Stimulated activated naive B cell treated with anti-CD40 and anti-IgM and Interleukin-4, amounts not matched to agents 10 μg/mL and 1 μg/mL and 100 μg/mL, for 72 hours (primary cell): ENCODE data around the gene SLC38A1.
A peak's percentile ranks its signal among the peaks of the same experiment; 100 is the strongest.

ENCODE experiments used
- ATAC-seq, 2 donors: fragments of 150-1000 bp; cut with Tn5 transposase; replicated peaks; 2 replicates each; pipeline ENCODE4 v1.10.0; 2021; ENCODE audit warnings: moderate library complexity in 1 of 2
- DNase-seq: peaks from one replicate; pipeline ENCODE4 v3.0.0; 2021
- H3K27ac Mint-ChIP-seq: one replicate; pipeline ENCODE4 v1.8.0; 2022; ENCODE audit warnings: mild to moderate bottlenecking, mixed read lengths
- H3K27me3 Mint-ChIP-seq, 2 donors: one replicate each; pipeline ENCODE4 v1.8.0; 2022; ENCODE audit warnings: mixed read lengths in 2 of 2
- H3K36me3 Mint-ChIP-seq, 2 donors: one replicate each; pipeline ENCODE4 v1.8.0; 2022; ENCODE audit warnings: mixed read lengths in 2 of 2, mild to moderate bottlenecking in 1 of 2
- H3K4me1 Mint-ChIP-seq, 2 donors: one replicate each; pipeline ENCODE4 v1.8.0; 2022; ENCODE audit warnings: mixed read lengths in 2 of 2, mild to moderate bottlenecking in 1 of 2
- H3K4me3 Mint-ChIP-seq, 2 donors: one replicate each; pipeline ENCODE4 v1.8.0; 2022; ENCODE audit warnings: mild to moderate bottlenecking in 2 of 2, mixed read lengths in 2 of 2, moderate library complexity in 1 of 2
- H3K9me3 Mint-ChIP-seq, 2 donors: one replicate each; pipeline ENCODE4 v1.8.0; 2022; ENCODE audit warnings: mixed read lengths in 2 of 2, mild to moderate bottlenecking in 1 of 2

The SLC38A1 gene

DNA sequence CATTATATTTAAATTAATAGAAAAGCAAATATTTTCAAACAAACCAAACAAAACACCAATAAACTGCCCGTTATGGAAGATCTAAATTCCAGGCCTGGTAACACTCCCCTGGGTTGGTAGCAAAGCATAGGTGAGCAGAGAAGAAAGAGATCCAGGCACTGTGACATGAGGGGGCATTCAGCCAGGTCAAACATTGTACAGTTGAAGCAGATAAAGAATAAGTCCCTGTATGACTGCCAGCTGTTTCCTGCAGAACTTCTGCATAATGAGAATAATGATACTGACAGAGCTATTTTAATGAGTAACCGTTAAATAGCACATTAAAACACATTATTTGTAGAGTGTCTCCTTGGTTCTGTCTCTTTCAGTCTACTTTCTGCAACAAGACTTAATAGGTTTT is 35.4 kb downstream of the SLC38A1 start:
- H3K27me3 Mint-ChIP-seq: no peaks in the 10 kb centered on the region
- H3K4me1 Mint-ChIP-seq: peaks cover 36 to 81% of the 10 kb centered on the region in 2 donors
- peak overlapping the region; percentile 88 for H3K27ac Mint-ChIP-seq
- ATAC-seq: peak; percentile 29 to 37
- no peak overlapping the region for H3K4me3 Mint-ChIP-seq
- H3K9me3 Mint-ChIP-seq: peaks cover 0 to 3% of the 10 kb centered on the region in 2 donors
- DNase-seq: no peak
- H3K36me3 Mint-ChIP-seq: peaks cover 45 to 73% of the 10 kb centered on the region in 2 donors

DNA sequence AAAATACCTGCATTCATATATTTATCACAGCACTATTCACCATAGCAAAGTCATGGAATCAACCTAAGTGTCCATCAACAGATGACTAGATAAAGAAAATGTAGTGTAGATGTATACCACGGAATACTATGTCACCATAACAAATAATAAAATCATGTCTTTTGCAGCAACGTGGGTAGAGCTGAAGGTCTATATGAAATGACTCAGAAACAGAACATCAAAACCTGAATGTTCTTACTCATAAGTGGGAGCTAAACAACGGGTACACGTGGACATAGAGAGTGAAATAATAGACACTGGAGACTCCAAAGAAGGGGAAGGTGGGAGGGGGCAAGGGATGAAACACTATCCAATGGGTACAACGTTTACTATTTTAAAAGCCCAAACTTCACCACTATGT is 37.9 kb downstream of the SLC38A1 start:
- peaks cover 0 to 3% of the 10 kb centered on the region in 2 donors for H3K9me3 Mint-ChIP-seq
- H3K36me3 Mint-ChIP-seq: peaks cover 44 to 77% of the 10 kb centered on the region in 2 donors
- no peak overlapping the region for H3K4me3 Mint-ChIP-seq
- ATAC-seq (peak; percentile 39 to 63), DNase-seq (no peak)
- no peaks in the 10 kb centered on the region for H3K27me3 Mint-ChIP-seq
- peaks cover 32 to 83% of the 10 kb centered on the region in 2 donors for H3K4me1 Mint-ChIP-seq
- H3K27ac Mint-ChIP-seq: peak overlapping the region; percentile 47

DNA sequence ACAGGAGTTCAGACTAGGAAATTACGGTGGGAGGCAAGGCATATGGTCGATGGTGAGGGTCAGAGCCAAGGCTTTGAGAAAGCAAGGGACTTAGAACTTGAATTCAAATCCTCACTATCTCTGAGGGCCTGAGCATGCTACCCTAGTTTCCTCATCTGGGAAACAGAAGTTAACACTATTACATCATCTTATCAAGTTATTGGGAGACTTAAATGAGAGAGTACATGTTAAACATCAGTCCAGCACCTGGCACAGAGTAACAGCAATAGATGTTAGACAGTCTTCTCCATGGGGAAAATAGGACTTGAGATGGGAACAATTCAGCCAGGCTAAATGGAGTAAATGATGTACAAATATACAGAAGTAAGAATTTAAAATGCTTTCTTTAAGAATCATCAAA is 38.5 kb downstream of the SLC38A1 start:
- no peaks in the 10 kb centered on the region for H3K27me3 Mint-ChIP-seq
- peak overlapping the region; percentile 59 for H3K27ac Mint-ChIP-seq
- peaks cover 34 to 84% of the 10 kb centered on the region in 2 donors for H3K4me1 Mint-ChIP-seq
- ATAC-seq: no peak
- H3K36me3 Mint-ChIP-seq: peaks cover 47 to 75% of the 10 kb centered on the region in 2 donors
- no peak for DNase-seq
- no peak overlapping the region for H3K4me3 Mint-ChIP-seq
- H3K9me3 Mint-ChIP-seq: peaks cover 0 to 3% of the 10 kb centered on the region in 2 donors

DNA sequence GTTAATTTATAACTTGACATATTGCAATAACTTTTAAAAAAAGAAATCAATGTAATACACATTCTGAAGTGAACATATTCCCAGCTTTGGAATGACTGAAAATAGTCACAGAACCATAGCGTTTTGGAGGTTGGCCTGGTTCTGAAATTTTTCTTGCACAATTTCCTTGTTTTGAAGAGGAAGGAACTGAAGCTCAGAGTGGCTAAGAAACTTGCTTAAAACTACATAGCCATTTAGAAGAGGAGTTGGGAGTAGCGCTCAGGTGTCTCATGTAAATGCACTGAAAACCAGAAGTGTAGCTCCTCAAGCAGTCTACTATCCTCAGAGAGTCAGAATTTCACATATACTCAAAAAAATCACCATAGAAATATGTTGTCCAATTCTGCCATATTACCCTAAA is 41.2 kb downstream of the SLC38A1 start:
- peaks cover 42 to 90% of the 10 kb centered on the region in 2 donors for H3K4me1 Mint-ChIP-seq
- H3K36me3 Mint-ChIP-seq: peaks cover 57 to 80% of the 10 kb centered on the region in 2 donors

DNA sequence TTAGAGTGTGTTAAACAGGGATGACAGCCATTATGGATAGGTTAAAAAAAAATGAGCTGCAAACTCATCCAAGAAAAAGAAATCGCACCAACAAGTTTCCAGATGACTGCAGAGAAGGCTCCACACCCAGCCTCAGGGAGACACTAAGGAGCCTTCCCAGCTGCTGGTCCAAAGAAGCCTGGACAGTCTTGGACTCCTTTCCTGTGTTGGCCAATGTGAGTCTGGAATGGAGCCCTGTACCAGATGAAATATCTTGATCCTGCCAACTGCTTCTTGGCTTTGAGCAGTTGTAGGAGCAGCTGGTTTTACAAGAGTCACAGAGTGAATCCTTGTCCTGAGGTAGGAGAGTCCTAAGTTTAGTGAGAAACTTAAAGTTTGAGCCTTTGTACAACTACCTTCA is 44.5 kb downstream of the SLC38A1 start:
- Mint-ChIP-seq H3K4me1 (peaks cover 48 to 96% of the 10 kb centered on the region in 2 donors), H3K36me3 (peaks cover 68 to 82% of the 10 kb centered on the region in 2 donors), H3K9me3 (peaks cover 2 to 4% of the 10 kb centered on the region in 2 donors), H3K4me3 (no peak overlapping the region), H3K27ac (peak overlapping the region; percentile 56), H3K27me3 (no peaks in the 10 kb centered on the region)
- no peak for DNase-seq
- no peak for ATAC-seq

More for the DNA sequence above, 41.2 kb downstream of the SLC38A1 start:
- no peaks in the 10 kb centered on the region for H3K27me3 Mint-ChIP-seq
- DNase-seq (no peak), ATAC-seq (no peak)
- H3K27ac Mint-ChIP-seq: peak overlapping the region; percentile 79
- peaks cover 2 to 4% of the 10 kb centered on the region in 2 donors for H3K9me3 Mint-ChIP-seq
- H3K4me3 Mint-ChIP-seq: peak overlapping the region in 1 of 2 donors; percentile 52

DNA sequence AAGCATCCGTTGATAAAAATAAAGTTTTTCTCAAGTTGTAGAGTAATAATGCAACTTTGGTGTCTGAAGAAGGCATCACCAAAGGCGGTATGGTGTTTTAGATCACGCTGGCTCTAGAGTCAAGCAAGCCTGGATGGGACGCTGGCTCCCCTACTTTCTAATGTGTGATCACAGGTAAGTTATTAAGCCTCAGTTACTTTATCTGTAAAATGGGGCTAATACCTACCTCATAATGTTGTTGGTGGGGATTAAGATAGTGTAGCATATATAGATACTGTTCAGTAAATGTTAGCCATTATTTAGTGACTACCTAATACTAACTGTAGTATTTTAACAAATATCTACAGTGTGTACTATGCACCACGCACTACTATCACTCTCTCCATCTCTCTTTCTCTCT is 45.8 kb downstream of the SLC38A1 start:
- H3K27ac Mint-ChIP-seq: peak overlapping the region; percentile 63
- no peaks in the 10 kb centered on the region for H3K27me3 Mint-ChIP-seq
- H3K9me3 Mint-ChIP-seq: peaks cover 4% of the 10 kb centered on the region in 2 donors
- no peak for DNase-seq
- peak overlapping the region; percentile 42 to 54 for H3K4me3 Mint-ChIP-seq
- peaks cover 54 to 96% of the 10 kb centered on the region in 2 donors for H3K4me1 Mint-ChIP-seq
- no peak for ATAC-seq
- peaks cover 71 to 87% of the 10 kb centered on the region in 2 donors for H3K36me3 Mint-ChIP-seq

DNA sequence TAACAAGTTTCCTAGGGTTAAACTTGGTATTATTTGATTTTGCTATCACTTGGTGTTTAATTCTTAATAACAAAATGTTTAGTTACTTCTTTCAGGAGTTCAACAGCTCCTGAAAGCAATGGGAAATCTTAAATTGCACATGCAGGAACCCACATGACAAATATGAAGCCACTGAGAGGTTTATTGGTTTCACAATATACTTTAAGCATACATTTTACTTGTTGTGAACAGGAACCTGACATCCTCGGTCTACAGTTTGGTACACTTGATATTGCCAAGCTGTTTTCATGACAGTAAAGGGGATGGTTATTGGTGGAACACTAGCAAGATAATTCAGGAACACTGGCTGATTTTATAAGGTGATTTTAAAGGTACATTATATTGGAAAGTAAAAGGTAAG is 46.2 kb downstream of the SLC38A1 start:
- DNase-seq (no peak), ATAC-seq (no peak)
- H3K4me3 Mint-ChIP-seq: no peak overlapping the region
- peak overlapping the region; percentile 63 for H3K27ac Mint-ChIP-seq
- H3K27me3 Mint-ChIP-seq: no peaks in the 10 kb centered on the region
- H3K4me1 Mint-ChIP-seq: peaks cover 50 to 96% of the 10 kb centered on the region in 2 donors
- peaks cover 4% of the 10 kb centered on the region in 2 donors for H3K9me3 Mint-ChIP-seq
- H3K36me3 Mint-ChIP-seq: peaks cover 67 to 84% of the 10 kb centered on the region in 2 donors

DNA sequence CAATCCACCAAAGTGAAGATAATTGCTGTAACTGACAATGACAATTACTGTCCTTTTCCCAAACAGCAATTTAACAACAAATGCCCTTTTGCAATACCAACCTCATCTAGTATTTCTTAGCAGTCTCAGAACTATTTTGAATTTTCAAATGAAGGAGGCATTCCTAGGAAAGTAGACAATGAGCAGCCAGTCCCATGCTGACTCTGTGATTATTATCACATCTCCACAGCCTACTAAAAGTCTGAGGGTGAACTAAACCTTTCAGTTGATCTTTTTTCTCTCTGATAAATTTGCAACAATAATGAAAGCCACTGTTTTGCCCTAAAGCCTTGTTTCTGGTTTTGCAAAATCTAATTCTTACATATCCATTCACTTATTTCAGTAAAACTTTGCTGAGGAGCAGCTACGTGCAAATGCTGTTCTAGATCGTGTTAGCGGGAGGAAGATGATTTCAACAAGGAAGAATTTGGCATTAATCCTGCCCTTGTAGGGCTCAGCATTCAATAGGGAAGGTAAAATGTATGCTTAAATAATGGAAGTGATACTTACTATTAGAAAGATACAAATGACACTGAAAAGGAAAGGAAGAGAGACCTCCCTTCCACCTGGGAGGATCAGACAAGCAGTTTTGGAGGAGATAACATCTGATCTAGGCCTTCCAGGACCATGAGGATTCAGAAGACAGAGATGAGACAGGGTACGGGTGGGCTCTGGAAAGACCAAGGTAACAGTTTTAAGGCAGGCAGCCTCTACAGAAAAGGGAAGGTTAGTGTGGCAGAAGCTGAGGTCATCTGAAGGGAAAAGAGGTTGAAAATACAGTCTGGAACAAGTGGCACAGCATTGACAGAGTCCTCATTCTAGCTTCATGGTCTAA is 47.4 kb downstream of the SLC38A1 start:
- peaks cover 4% of the 10 kb centered on the region in 2 donors for H3K9me3 Mint-ChIP-seq
- no peak for DNase-seq
- peak overlapping the region; percentile 11 for H3K4me3 Mint-ChIP-seq
- peaks cover 66 to 78% of the 10 kb centered on the region in 2 donors for H3K36me3 Mint-ChIP-seq
- no peak for ATAC-seq
- H3K27ac Mint-ChIP-seq: peak overlapping the region; percentile 93
- H3K27me3 Mint-ChIP-seq: no peaks in the 10 kb centered on the region
- peaks cover 53 to 92% of the 10 kb centered on the region in 2 donors for H3K4me1 Mint-ChIP-seq

DNA sequence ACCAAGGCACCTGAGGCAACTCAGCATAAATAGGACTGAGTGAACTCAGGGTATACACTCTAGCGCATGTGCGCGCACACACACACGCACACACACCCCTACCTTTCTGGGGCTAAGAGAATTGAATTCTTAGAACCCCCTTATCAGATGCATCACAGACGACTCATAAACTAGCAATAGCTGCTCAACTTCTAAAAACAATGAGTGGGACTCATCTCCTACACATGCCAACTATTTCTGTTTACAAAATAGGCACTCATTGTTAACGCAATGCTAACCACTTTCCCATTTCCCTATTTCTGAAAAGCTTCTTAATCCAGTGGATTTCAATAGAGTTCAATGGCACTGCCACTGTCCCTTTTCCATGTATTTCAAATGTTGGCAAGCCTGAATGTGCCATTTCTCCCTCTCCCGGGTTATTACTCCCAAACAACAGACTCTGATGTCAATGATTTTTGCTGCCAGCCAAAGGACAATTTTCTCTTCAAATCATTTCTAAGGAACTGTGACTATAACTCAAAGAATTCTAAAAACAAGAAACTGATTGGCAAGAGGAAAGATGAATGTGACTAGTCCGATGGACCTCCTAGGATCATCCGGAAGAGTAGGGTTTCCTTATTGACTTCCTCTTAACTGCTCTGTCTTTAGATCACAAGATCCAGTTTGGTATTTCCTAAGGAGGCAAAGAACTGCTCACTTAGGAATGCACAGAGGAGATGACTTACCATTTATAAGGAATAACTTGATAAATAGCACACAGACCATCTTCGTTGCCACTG is 48.8 kb downstream of the SLC38A1 start:
- H3K27me3 Mint-ChIP-seq: no peaks in the 10 kb centered on the region
- peaks cover 61 to 95% of the 10 kb centered on the region in 2 donors for H3K4me1 Mint-ChIP-seq
- no peak for ATAC-seq
- peak overlapping the region; percentile 31 to 48 for H3K4me3 Mint-ChIP-seq
- H3K9me3 Mint-ChIP-seq: peaks cover 4% of the 10 kb centered on the region in 2 donors
- no peak for DNase-seq
- H3K27ac Mint-ChIP-seq: peak overlapping the region; percentile 90
- H3K36me3 Mint-ChIP-seq: peaks cover 73 to 80% of the 10 kb centered on the region in 2 donors

DNA sequence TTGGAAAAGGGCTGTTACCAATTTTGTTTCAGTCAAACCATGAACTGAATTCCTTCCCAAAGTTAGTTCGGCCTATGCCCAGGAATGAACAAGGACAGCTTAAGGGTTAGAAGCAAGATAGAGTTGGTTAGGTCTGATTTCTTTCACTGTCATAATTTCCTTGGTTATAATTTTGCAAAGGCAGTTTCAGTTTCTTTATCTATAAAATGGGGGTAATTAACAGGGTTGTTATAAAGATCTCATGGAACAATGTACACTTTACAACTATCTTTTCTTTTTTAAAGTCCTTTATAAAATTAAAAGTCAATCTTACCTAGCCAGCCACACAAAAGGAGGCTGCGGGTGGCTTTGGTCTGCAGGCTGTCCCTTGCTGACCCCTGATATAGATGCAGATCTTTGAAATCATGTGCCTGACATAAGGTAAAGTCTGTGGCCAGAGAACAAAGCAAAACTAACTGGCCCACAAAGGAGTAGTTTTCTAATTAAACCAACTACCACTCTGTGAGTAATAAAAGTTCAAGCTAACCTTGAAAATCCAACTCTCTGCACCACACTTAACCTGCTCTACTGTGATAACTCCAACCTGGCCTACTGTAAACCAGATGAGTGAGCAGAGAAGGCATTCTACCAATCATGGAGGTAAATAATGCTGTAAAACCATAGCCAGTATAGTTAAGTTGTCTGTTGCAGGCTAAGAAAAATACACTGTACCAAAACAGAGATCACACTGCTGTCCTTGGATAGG is 49.5 kb downstream of the SLC38A1 start:
- ATAC-seq (no peak), DNase-seq (no peak)
- H3K27me3 Mint-ChIP-seq: no peaks in the 10 kb centered on the region
- H3K4me3 Mint-ChIP-seq: peak overlapping the region; percentile 54 to 73
- H3K36me3 Mint-ChIP-seq: peaks cover 71 to 79% of the 10 kb centered on the region in 2 donors
- H3K27ac Mint-ChIP-seq: peak overlapping the region; percentile 90
- H3K9me3 Mint-ChIP-seq: peaks cover 4% of the 10 kb centered on the region in 2 donors
- H3K4me1 Mint-ChIP-seq: peaks cover 60 to 95% of the 10 kb centered on the region in 2 donors

DNA sequence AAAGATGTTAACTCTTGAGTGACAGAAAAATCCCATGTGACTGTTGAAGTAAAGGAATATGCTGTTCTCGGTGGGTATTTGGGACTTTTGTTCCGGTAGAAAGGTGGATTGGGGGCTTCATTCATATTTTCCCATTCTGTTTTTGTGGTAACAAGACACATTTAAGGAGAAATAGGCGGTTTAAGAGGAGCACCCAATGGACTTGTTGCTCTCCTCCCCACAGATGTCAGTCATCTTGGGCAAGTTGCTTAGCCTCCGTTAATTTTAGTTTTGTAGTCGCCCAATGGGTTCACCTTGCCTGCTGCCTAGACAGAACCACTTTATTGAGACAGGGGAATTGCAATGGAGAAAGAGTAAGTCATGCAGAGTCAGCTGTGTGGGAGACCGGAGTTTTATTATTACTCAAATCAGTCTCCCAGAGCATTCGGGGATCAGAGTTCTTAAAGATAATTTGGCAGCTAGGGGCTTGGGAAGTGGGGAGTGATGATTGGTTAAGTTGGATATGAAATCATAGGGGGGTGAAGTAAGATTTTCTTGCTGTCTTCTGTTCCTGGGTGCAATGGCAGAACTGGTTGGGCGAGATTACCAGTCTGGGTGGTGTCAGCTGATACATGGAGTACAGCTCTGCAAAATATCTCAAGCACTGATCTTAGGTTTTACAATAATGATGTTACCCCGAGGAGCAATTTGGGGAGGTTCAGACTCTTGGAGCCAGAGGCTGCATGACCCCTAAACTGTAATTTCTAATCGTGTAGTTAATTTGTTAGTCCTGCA is 50.3 kb downstream of the SLC38A1 start:
- Mint-ChIP-seq H3K4me1 (peaks cover 58 to 92% of the 10 kb centered on the region in 2 donors), H3K9me3 (peaks cover 4% of the 10 kb centered on the region in 2 donors), H3K4me3 (peak overlapping the region; percentile 54 to 73), H3K36me3 (peaks cover 70 to 78% of the 10 kb centered on the region in 2 donors), H3K27ac (peak overlapping the region; percentile 90), H3K27me3 (no peaks in the 10 kb centered on the region)
- ATAC-seq (peak; percentile 30 to 33), DNase-seq (peak; percentile 39)

DNA sequence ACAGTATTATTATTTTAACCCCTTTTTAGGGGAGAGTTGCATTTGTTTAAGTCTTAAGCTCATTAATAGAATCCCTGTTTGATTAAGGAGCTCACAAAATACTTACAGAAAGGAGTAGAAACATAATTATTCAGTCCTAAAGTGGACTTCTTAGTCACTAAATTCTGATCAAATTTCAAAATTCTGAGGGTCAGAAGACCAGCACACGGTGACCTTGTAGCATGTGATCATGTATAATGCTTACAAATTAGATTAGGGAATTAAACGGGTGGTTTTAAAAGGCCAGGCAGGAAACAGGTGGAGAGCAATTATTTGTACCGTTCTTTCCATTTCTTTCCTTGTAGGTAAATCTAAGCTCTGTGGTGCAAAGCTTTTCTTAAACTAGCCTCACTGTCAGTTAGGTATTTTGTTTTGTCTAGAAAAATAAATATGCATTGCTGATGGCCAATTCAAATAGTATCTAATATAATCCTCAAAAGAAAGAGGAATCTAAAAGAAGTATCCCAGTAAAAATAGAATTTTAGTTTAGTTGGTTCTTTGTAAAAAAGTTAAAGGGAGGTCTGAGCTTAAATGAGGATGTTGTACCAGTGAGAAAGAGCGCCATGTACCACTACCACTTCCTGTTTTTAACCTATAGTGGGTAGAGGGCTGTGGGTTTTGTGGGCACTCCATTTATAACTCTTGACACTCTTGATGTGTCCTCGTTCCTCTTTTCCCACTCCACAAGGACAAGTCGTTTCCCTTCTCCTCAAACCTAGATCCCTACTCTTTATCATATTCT is 51.1 kb downstream of the SLC38A1 start:
- Mint-ChIP-seq H3K27me3 (no peaks in the 10 kb centered on the region), H3K4me3 (peak overlapping the region; percentile 68 to 73), H3K36me3 (peaks cover 70 to 78% of the 10 kb centered on the region in 2 donors), H3K27ac (peak overlapping the region; percentile 90), H3K9me3 (peaks cover 0 to 2% of the 10 kb centered on the region in 2 donors), H3K4me1 (peaks cover 58 to 92% of the 10 kb centered on the region in 2 donors)
- DNase-seq (peak; percentile 71), ATAC-seq (peak; percentile 73 to 80)
